ENCODE measurements around the gene POC1B.
"Not testable (repeated sequence)": the region's sequence is repeated elsewhere in the genome, so short reads cannot be mapped to it uniquely, and the experiment has no call there.

Gene POC1B

GRCh38 chr12:89464974-89465592 lies 60.8 kb downstream of the POC1B start:
- no peak for DNase-seq (ENCODE audit: low read depth in 2 of 2)

GRCh38 chr12:89461649-89462612 lies 63.9 kb downstream of the POC1B start:
- DNase-seq (ENCODE audit: low read depth in 2 of 2) = no peak

DNA sequence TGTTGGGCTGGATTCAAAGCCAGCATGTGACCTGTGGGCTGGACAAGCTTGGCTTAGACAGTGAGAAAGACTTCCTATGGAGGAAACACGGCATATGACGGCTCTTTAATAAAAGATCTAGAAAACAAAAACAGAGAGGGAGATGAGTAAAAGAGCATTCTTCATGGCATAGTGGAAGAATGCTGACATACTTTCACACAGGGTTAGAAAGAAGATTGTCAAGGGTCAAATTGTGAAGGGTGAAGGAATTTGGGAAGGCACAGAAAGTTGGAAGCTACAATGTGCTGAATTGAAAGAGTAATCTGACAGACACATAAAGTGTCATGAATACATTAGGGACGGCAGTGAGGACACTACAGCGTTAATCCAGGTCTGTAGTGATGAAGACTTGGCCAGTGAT lies 64.7 kb downstream of the POC1B start:
- no peak for DNase-seq (ENCODE audit: low read depth in 2 of 2)

DNA sequence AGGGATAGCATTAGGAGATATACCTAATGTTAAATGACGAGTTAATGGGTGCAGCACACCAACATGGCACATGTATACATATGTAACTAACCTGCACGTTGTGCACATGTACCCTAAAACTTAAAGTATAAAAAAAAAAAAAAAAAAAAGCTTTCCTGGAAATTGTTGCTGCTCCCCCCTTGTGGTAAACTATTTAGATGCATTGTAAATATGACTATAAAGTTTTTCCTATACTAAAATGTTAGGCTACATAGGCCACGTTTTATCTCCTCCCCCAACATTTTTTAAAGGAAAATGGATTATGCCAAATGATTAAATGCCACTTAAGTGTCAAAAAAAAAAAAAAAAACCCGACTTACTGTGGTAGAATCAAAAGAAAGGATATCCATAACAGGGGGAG lies 66.6 kb downstream of the POC1B start:
- not testable (repeated sequence) for DNase-seq (ENCODE audit: low read depth in 2 of 2)

DNA sequence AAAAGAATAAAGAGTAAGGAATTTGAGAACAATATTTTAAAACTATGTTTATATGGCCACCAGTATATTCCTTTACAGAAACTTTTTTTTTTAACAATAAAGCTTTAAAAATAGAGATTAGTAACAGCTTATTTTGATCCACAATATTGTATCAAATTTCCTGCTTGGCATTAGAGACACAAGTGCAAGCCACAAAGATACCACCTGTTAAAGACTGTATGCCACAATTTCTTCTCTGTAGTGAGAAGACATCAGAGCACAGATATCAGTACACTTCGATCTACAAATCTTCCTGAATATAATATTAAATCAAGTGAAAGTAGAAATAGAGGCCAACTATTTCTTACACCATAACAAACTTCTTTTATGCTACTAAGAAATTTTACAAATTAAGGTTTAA lies 69.3 kb downstream of the POC1B start:
- DNase-seq (ENCODE audit: low read depth in 2 of 2) = no peak

- no peak for DNase-seq (ENCODE audit: low read depth in 2 of 2)
Observed at GRCh38 chr12:89454080-89454848, 71.6 kb downstream of the POC1B start.

GRCh38 chr12:89453121-89453978 lies 72.5 kb downstream of the POC1B start:
- no peak for DNase-seq (ENCODE audit: low read depth in 2 of 2)

- no peak for DNase-seq (ENCODE audit: low read depth in 2 of 2)
Observed at GRCh38 chr12:89451841-89452251, 74.0 kb downstream of the POC1B start.

DNA sequence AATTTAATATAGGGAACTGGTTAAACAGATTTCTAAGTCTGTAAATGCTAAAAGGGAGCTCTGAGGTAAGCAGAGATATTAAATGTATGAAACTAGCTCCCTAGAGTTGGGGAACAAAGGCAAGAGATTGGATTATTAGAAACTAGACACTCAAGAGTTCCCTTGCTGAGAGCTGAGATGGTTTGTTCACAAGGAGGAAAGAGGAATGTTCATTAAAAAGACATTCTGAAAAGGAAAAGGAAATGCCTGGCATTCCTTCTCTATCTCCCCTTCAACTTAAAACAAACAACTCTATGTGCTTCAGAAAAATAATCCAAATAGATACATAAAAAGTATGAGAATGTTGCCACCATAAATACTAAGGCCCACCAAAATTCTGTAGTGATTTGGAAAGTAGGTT lies 74.9 kb downstream of the POC1B start:
- no peak for DNase-seq (ENCODE audit: low read depth in 2 of 2)

GRCh38 chr12:89448951-89449371 lies 76.9 kb downstream of the POC1B start:
- DNase-seq (ENCODE audit: low read depth in 2 of 2) = no peak

- DNase-seq (ENCODE audit: low read depth in 2 of 2) = no peak
Observed at GRCh38 chr12:89448526-89448925, 77.3 kb downstream of the POC1B start.

DNA sequence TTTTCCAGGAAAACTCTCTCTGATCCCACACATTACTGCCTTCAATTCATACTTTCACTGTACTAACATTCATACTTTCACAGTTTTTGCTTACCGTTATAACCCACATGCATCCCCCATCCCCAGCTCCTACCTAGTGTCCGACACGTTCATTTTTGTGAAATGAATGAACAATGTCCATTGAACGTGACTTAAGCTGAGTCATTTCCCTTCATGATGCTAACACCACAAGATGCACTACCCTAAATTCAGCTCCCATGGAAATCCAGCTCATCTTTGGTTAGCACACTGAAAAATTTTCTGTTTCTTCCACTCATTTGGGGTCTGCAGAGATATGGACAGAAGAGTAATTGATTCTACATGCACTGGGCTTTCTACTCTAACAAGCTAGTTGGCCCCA lies 85.9 kb downstream of the POC1B start:
- DNase-seq (ENCODE audit: low read depth in 2 of 2) = no peak

- DNase-seq (ENCODE audit: low read depth in 2 of 2) = no peak
Observed at GRCh38 chr12:89437231-89437630, 88.6 kb downstream of the POC1B start.

GRCh38 chr12:89436062-89436461 lies 89.8 kb downstream of the POC1B start:
- no peak for DNase-seq (ENCODE audit: low read depth in 2 of 2)

DNA sequence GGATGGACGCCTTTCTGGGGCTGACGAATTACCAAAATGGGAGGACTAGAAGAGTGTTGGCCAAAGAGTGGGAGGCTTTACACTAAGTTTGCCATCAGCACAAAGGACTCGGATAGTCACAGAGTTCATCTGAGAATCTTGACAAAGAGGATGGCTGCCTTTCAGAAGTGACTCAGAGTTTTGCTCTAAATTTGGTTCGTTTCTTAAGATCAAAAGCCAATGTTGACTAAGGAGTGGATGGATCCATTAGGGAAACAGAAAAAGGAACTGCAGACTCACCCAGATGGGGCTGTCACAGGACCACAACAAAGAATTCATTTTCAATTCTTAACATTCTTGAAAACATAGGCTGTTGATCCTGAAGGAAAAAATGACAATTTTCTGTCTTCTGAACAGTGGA lies 92.2 kb downstream of the POC1B start:
- DNase-seq (ENCODE audit: low read depth in 2 of 2) = no peak

DNA sequence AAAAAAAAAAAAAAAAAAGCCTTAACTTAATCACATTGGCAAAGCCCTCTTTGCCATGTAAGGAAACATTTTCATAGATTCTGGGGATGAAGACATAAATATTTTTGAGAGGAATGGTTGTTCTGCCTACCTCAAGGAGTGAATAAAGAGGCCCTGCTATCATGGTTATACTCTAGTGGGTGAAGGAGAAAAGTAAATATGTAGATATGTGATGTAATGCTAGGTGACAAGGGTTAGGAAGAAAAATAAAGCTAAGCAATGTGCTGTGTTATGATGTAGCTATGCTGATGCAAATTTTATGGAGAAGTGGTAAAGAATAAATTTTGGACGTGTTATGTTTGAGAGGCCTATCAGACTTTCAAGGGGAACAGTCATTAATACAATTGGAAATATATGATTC lies 93.5 kb downstream of the POC1B start:
- no peak for DNase-seq (ENCODE audit: low read depth in 2 of 2)

DNA sequence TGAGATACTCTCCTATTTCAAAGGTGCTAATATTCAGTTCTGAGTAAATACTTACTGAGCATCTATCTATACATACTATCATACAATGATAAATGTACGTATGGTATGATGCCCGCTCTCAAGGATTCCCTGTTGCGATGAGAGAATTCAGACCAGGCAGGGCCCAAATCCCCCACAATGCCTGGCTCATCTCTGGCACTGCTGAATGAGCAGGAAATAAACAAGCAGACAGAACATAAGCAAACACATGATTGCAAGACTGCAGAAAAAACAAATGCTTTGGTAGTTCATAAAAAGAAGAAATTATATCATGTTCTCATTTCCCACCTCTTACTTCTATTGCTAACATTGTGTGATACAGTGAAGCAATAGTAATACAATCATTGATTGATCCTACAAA lies 96.3 kb downstream of the POC1B start:
- DNase-seq (ENCODE audit: low read depth in 2 of 2) = no peak

DNA sequence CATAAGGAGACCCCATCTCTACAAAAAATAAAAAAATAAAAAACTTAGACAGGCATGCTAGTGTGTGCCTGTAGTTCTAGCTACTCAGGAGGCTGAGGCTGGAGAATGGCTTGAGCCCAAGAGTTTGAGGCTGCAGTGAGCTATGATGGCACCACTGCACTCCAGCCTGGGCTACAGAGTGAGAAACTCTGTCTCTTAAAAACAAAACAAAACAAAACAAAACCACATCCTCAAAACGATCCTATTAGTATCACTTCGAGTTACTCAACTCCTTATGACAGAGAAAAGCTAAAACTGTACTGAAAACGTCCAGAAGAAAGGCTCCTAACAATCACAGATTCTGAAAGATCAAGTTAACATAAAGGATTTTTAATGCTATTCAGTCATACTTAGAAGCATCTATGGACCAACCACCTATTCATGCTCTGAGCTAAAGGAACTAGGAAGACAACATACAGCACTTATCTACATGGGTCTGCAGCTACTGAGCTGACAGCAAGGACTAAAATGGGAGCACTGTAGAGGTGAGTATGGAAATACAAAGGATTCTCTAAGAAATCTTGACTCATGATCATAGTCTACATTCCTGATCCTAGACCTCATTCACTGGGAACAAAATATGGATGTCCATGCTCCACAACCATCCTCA lies 98.2 kb downstream of the POC1B start:
- no peak for DNase-seq (ENCODE audit: low read depth in 2 of 2)

DNA sequence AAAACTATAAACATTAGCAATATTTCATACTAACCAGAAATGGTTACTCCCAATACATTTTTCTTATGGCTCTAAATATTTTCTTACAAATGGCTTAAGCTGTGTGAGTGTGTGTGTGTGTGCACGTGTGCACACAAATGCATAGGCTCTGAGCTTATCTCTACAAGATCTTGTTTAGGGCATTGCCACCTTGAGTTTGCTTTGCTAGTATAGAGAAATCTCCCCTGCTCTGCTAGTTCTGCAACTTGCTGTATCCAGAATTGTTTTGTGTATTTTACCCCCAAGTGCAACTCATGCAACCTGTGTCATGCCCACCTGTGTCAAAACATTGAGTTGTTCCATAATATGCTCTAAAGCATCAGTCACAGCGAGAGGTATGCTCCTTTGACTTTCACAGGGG lies 101.0 kb downstream of the POC1B start:
- DNase-seq (ENCODE audit: low read depth in 2 of 2) = no peak

DNA sequence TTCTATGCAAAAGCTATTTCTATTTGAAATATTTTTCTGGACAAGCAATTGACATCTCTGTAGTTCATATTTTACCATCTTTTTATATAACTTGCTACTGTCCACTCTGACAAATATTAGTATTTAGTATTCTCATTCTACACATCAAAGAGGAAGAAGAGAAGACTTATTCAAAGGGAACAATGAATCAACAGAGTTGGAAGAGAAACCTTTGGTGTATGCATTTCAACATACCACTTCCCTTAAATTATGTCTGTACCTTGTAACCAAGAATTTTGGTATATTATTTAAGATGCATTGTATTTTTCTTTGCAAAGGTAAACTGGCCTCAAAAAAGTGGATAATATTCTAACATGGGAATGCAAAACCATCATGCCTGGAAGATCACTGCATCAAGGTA lies 101.5 kb downstream of the POC1B start:
- DNase-seq (ENCODE audit: low read depth in 2 of 2) = no peak
